ENCODE measurements around the gene RASAL1.

- TF ChIP-seq CTCF (conservative IDR thresholded peaks at IDR 0.05 in 1 of 2, IDR thresholded peaks at IDR 0.05 in 1 of 2; ENCODE audit: extremely low read depth in 1 of 2, insufficient read depth in 1 of 2, low read depth in 1 of 2, low read length in 2 of 2) (no peak), EZH2 (IDR thresholded peaks at IDR 0.05; ENCODE audit: borderline replicate concordance, low read length) (no peak)
Measured at GRCh38 chr12:113155646-113156045, 20.1 kb upstream of the RASAL1 start.
